ENCODE data around the gene TMEM100. TPM values are rescaled to one million over a fixed set of nuclear protein-coding genes. Genes with fewer than 3 reads are reported as not detected.

Gene TMEM100
- total and polyA plus RNA-seq, 2 donors (not counting 1 experiment from before 2014, with no cell fraction given) = not detected

- POLR2A ChIA-PET = no interaction called here
- Mint-ChIP-seq H3K9me3 (ENCODE audit: insufficient read depth) (no peaks in the 10 kb centered on the region), H3K27ac (no peak overlapping the region), H3K27me3 (peaks cover 7% of the 10 kb centered on the region), H3K4me1 (peaks cover 20% of the 10 kb centered on the region), H3K4me3 (no peak overlapping the region)
- H3K4me3 ChIP-seq (ENCODE audit: control extremely low read depth in 1 of 5, extremely low read depth in 1 of 5, insufficient read depth in 1 of 5, low read depth in 2 of 5, low read length in 4 of 5) = no peak overlapping the region
- H3K9ac ChIP-seq (ENCODE audit: low read length) = no peak overlapping the region
- H3K4me2 ChIP-seq (replicated peaks; ENCODE audit: low read depth, low read length, poor library complexity, severe bottlenecking) = no peak overlapping the region
- H3K27me3 ChIP-seq (replicated peaks in 1 of 4; ENCODE audit: control extremely low read depth in 1 of 4, control insufficient read depth in 3 of 4, insufficient read depth in 4 of 4, low read length in 3 of 4) = peaks cover 0 to 7% (median 0%) of the 10 kb centered on the region in 4 experiments
- ATAC-seq (ENCODE audit: low read depth) = no peak
- no peaks in the 10 kb centered on the region for H3K36me3 ChIP-seq (replicated peaks in 1 of 2; ENCODE audit: control extremely low read depth in 1 of 2, control insufficient read depth in 1 of 2, extremely low read depth in 1 of 2, insufficient read depth in 2 of 2, low read length in 1 of 2)
- no peak overlapping the region for H2AFZ ChIP-seq (ENCODE audit: insufficient read depth, low read depth, low read length, poor library complexity, severe bottlenecking)
- no peaks in the 10 kb centered on the region for H4K20me1 ChIP-seq (ENCODE audit: control insufficient read depth, insufficient read depth, low read length, poor library complexity, severe bottlenecking)
- H3K4me1 ChIP-seq (ENCODE audit: control insufficient read depth in 2 of 2, insufficient read depth in 2 of 2, low read length in 2 of 2) = peaks cover 6 to 14% of the 10 kb centered on the region in 2 donors
- intact Hi-C loops (cut with micrococcal nuclease) = no loop called here
- no peaks in the 10 kb centered on the region for H3K9me3 ChIP-seq (ENCODE audit: control extremely low read depth in 1 of 3, control insufficient read depth in 2 of 3, insufficient read depth in 1 of 3, low read length in 2 of 3)
- no peak for TF ChIP-seq CTCF (IDR thresholded peaks at IDR 0.05)
- TF ChIP-seq EZH2 (IDR thresholded peaks at IDR 0.05; ENCODE audit: borderline replicate concordance, insufficient read depth, low read depth, low read length, poor library complexity, severe bottlenecking) = no peak
- 91% methylated on average over 8 of the region's 10 CpGs for WGBS (ENCODE audit: insufficient coverage)
- CTCF ChIA-PET = no interaction called here
- no peak for DNase-seq
- H3K27ac ChIP-seq (ENCODE audit: low read length in 2 of 2) = no peak overlapping the region
- H3K79me2 ChIP-seq (ENCODE audit: control insufficient read depth, insufficient read depth, low read length) = no peaks in the 10 kb centered on the region
These were observed 18.1 kb upstream of the TMEM100 start for GRCh38 chr17:55740511-55741355.

- TF ChIP-seq EZH2 (IDR thresholded peaks at IDR 0.05; ENCODE audit: borderline replicate concordance, insufficient read depth, low read depth, low read length, poor library complexity, severe bottlenecking) (no peak), CTCF (IDR thresholded peaks at IDR 0.05) (no peak)
- ATAC-seq (ENCODE audit: low read depth) (no peak), DNase-seq (no peak)
- Histone ChIP-seq H3K4me2 (replicated peaks; ENCODE audit: low read depth, low read length, poor library complexity, severe bottlenecking) (peak overlapping the region; percentile 27), H3K4me3 (ENCODE audit: control extremely low read depth in 1 of 5, extremely low read depth in 1 of 5, insufficient read depth in 1 of 5, low read depth in 2 of 5, low read length in 4 of 5) (no peak overlapping the region), H3K9me3 (ENCODE audit: control extremely low read depth in 1 of 3, control insufficient read depth in 2 of 3, insufficient read depth in 1 of 3, low read length in 2 of 3) (no peaks in the 10 kb centered on the region), H3K27ac (ENCODE audit: low read length in 2 of 2) (no peak overlapping the region), H3K9ac (ENCODE audit: low read length) (no peak overlapping the region), H3K4me1 (ENCODE audit: control insufficient read depth in 2 of 2, insufficient read depth in 2 of 2, low read length in 2 of 2) (peaks cover 6 to 14% of the 10 kb centered on the region in 2 donors), H3K36me3 (replicated peaks in 1 of 2; ENCODE audit: control extremely low read depth in 1 of 2, control insufficient read depth in 1 of 2, extremely low read depth in 1 of 2, insufficient read depth in 2 of 2, low read length in 1 of 2) (no peaks in the 10 kb centered on the region), H3K79me2 (ENCODE audit: control insufficient read depth, insufficient read depth, low read length) (no peaks in the 10 kb centered on the region), H4K20me1 (ENCODE audit: control insufficient read depth, insufficient read depth, low read length, poor library complexity, severe bottlenecking) (no peaks in the 10 kb centered on the region), H3K27me3 (replicated peaks in 1 of 4; ENCODE audit: control extremely low read depth in 1 of 4, control insufficient read depth in 3 of 4, insufficient read depth in 4 of 4, low read length in 3 of 4) (peaks cover 0 to 3% (median 0%) of the 10 kb centered on the region in 4 experiments), H2AFZ (ENCODE audit: insufficient read depth, low read depth, low read length, poor library complexity, severe bottlenecking) (peak overlapping the region; percentile 6)
- Mint-ChIP-seq H3K4me1 (peaks cover 17% of the 10 kb centered on the region), H3K4me3 (no peak overlapping the region), H3K27ac (no peak overlapping the region), H3K9me3 (ENCODE audit: insufficient read depth) (no peaks in the 10 kb centered on the region), H3K27me3 (peaks cover 20% of the 10 kb centered on the region)
- POLR2A ChIA-PET = no interaction called here
- intact Hi-C loops (cut with micrococcal nuclease) = no loop called here
- CTCF ChIA-PET = interaction anchor here (0.8 to 4.7 kb wide), 3 partner anchors 13 to 137 kb away, joined by 3 to 19 read pairs (median 4); partner anchors contain the start of gene PCTP
- WGBS (ENCODE audit: insufficient coverage) = 90% methylated on average over 4 of the region's 4 CpGs
These were observed 15.4 kb upstream of the TMEM100 start for GRCh38 chr17:55737976-55738501.

All from B cell (primary cell).